LHCN-M2 (cell line): ENCODE measurements around the gene BBS12. TPM values are rescaled to one million over a fixed set of nuclear protein-coding genes. Genes with fewer than 3 reads are reported as not detected.

Experiments
- DNase-seq: peaks from one replicate; pipeline ENCODE4 v3.0.0-alpha.2; 2012; ENCODE audit warnings: low read depth
- total RNA-seq: library from RNA; depleted of rRNA; stranded (reverse); fragments of >200 nt; gene quantifications from 2 replicates; pipeline ENCODE4 v1.2.3, GENCODE V29; 2014; rRNA removed

Gene BBS12
- total RNA-seq, 1 experiment from 2014 or later: 5.5 TPM

DNA sequence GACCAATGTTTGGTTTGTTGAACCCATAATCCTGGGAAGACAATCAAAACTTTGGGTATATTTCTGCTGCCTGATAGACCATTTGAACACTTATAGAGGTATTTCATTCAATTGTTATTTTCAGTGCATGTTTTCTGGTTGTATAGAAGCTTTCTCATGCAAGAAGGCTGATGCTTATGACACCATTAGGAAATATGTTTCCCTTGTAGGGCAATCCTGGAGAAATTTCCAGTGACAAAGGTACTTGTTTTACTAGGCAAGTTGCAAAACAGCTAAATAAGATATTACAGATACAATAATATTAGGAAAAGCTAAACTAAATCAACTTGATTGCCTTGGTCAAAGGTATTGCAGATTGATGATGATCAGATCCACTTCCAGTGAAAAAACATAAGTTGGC lies 61.3 kb downstream of the BBS12 start:
- DNase-seq: no peak

Other genes with a start within 250 kb of the BBS12 start
- not detected in 2 replicates for gene IL21, start 111.6 kb upstream of the BBS12 start, total RNA-seq
- gene FGF2, start 94.1 kb downstream of the BBS12 start, total RNA-seq: 14.6 and 15.0 TPM in 2 replicates
- gene NUDT6, start 189.9 kb downstream of the BBS12 start, total RNA-seq: 11.3 and 14.1 TPM in 2 replicates